Ishikawa (cell line): Measurements from ENCODE around the gene CHN2.

Experiments
- CEBPB ChIP-seq: IDR thresholded peaks from 2 replicates; pipeline ENCODE4 v1.6.1; 2012
- CREB1 ChIP-seq: IDR thresholded peaks from 2 replicates; pipeline ENCODE4 v1.6.1; 2012; ENCODE audit warnings: low read depth
- EGR1 ChIP-seq: IDR thresholded peaks from 2 replicates; pipeline ENCODE4 v1.6.1; 2012
- EP300 ChIP-seq: IDR thresholded peaks from 2 replicates; pipeline ENCODE4 v1.6.1; 2012; ENCODE audit warnings: borderline replicate concordance
- FOXM1 ChIP-seq: IDR thresholded peaks from 2 replicates; pipeline ENCODE4 v1.6.1; 2012; ENCODE audit warnings: low read depth, borderline replicate concordance
- MAX ChIP-seq: IDR thresholded peaks from 2 replicates; pipeline ENCODE4 v1.6.1; 2012
- NFIC ChIP-seq: IDR thresholded peaks from 2 replicates; pipeline ENCODE4 v1.6.1; 2012
- RAD21 ChIP-seq: IDR thresholded peaks from 2 replicates; pipeline ENCODE4 v1.6.1; 2012; ENCODE audit warnings: low read depth
- REST ChIP-seq: IDR thresholded peaks from 2 replicates; pipeline ENCODE4 v1.6.1; 2012; ENCODE audit warnings: low read depth, mild to moderate bottlenecking
- TAF1 ChIP-seq: IDR thresholded peaks from 2 replicates; pipeline ENCODE4 v1.6.1; 2012; ENCODE audit warnings: low read depth, mild to moderate bottlenecking
- TCF12 ChIP-seq: IDR thresholded peaks from 2 replicates; pipeline ENCODE4 v1.6.1; 2012; ENCODE audit warnings: low read depth
- TEAD4 ChIP-seq: IDR thresholded peaks from 2 replicates; pipeline ENCODE4 v1.6.1; 2012
- USF1 ChIP-seq: IDR thresholded peaks from 2 replicates; pipeline ENCODE4 v1.6.1; 2012
- YY1 ChIP-seq: IDR thresholded peaks from 2 replicates; pipeline ENCODE4 v1.6.1; 2012; ENCODE audit warnings: low read depth
- ZBTB7A ChIP-seq: IDR thresholded peaks from 2 replicates; pipeline ENCODE4 v1.6.1; 2012; ENCODE audit warnings: low read depth

The CHN2 gene

GRCh38 chr7:29318853-29319718 is 124.5 kb downstream of the CHN2 start:
- no peak for TF ChIP-seq REST
- no peak for TF ChIP-seq USF1
- no peak for TF ChIP-seq RAD21
- TF ChIP-seq TCF12 = no peak
- TF ChIP-seq ZBTB7A = no peak
- no peak for TF ChIP-seq EP300
- no peak for TF ChIP-seq FOXM1

- no peak for TF ChIP-seq EGR1
- TF ChIP-seq EP300 = no peak
- no peak for TF ChIP-seq YY1
- TF ChIP-seq TCF12 = no peak
- no peak for TF ChIP-seq ZBTB7A
- TF ChIP-seq REST = no peak
- TF ChIP-seq MAX = no peak
- no peak for TF ChIP-seq TAF1
- no peak for TF ChIP-seq TEAD4
- no peak for TF ChIP-seq CREB1
- TF ChIP-seq RAD21 = no peak
- no peak for TF ChIP-seq CEBPB
Measured at GRCh38 chr7:29319719-29320521, 125.3 kb downstream of the CHN2 start.

- no peak for TF ChIP-seq FOXM1
- TF ChIP-seq TEAD4 = no peak
- no peak for TF ChIP-seq CEBPB
- no peak for TF ChIP-seq ZBTB7A
- TF ChIP-seq YY1 = no peak
- no peak for TF ChIP-seq TAF1
- TF ChIP-seq USF1 = no peak
- TF ChIP-seq EP300 = no peak
- TF ChIP-seq NFIC = no peak
- no peak for TF ChIP-seq RAD21
- TF ChIP-seq CREB1 = no peak
- TF ChIP-seq TCF12 = no peak
- TF ChIP-seq REST = no peak
- no peak for TF ChIP-seq EGR1
- no peak for TF ChIP-seq MAX
Measured at GRCh38 chr7:29320577-29320976, 126.0 kb downstream of the CHN2 start.
